DMS53 (cell line): ENCODE results near the gene EGF.
A peak's percentile ranks its signal among the peaks of the same experiment; 100 is the strongest.

ENCODE experiments used
- DNase-seq: peaks from one replicate; lab custom pipeline; 2025; lab: John Stamatoyannopoulos, UW

EGF gene

DNA sequence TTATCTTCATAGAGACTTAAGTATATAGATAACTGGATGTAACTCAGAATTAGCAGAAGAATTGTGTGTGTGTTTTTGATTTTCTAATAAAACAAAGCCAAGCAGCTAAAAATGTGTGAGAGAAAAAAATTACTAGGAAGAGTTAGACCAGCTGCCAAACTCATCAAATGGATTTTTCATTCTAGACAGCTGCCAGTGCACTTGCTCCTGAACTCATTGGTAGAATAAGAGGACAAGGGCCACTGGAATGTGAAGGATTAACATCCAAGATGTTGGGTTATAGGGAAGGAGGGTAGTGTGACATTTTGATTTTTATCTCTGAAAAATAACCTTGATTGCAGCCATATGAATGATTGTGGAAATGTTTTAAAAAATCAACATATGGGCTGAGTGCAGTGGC is 49.7 kb downstream of the EGF start:
- no peak for DNase-seq

DNA sequence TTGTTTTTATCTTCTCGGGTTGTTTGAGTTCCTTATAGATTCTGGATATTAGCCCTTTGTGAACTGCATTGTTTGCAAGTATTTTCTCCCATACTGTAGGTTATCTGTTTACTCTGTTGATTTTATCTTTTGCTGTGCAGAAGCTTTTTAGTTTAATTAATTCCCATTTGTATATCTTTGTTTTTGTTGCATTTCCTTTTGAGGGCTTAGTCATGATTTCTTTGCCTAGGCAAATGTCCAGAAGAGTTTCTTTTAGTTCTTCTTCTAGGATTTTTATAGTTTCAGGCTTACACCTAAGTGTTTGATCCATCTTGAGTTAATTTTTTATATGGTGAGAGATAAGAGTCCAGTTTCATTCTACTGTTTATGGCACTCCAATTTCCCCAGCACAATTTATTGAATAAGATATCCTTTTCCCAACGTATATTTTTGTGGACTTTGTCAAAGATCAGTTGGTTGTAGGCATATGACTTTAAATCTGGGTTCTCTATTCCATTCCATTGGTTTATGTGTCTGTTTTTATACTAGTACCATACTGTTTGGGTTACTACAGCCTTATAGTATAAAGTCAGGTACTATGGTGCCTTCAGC is 54.3 kb downstream of the EGF start:
- DNase-seq: no peak

DNA sequence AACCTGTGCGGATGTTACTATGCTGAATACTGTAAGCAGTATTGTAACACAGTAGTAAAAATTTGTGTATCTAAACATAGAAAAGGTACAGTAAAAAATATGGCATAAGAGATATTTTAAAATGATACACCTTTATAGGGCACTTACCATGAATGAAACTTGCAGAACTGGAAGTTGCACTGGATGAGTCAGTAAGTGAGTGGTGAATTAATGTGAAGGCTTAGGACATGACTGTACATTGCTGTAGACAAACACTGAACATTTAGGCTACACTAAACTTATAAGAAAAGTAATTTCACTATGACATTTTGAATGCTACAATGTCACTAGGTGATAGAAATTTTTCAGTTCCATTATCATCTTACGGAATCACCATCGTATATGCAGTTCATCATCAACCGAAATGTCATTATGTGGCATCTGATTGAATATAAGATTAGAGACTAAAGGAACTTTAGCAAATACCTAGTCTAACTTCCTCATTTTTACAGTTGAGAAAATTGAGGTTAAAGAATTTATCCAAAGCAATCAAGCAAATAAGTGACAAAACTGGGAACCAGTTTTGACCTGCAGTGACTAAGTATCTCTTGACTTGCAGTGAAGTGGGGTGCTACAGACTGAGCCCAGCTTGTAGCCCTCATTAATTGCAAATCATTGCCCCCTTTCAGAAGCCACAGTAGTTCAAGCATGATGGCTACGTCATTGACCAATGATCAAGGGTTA is 55.3 kb downstream of the EGF start:
- DNase-seq: peak; percentile 14

DNA sequence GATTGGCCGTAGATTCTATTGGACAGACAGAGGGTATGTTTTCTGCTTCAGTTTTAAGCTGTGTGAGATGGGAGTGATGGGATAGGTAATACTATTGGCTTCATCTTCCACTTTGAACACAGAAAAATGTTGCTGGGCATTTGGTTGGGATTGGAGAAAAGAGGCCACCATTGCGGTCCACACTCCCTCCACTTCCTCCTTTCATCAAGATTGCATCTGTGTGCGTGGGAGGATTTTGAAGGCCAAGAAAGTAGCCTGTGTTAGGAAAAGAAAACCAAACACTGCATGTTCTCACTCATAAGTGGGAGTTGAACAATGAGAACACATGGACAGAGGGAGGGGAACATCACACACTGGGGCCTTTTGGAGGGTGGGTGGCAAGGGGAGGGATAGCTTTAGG is 56.4 kb downstream of the EGF start:
- DNase-seq: no peak

DNA sequence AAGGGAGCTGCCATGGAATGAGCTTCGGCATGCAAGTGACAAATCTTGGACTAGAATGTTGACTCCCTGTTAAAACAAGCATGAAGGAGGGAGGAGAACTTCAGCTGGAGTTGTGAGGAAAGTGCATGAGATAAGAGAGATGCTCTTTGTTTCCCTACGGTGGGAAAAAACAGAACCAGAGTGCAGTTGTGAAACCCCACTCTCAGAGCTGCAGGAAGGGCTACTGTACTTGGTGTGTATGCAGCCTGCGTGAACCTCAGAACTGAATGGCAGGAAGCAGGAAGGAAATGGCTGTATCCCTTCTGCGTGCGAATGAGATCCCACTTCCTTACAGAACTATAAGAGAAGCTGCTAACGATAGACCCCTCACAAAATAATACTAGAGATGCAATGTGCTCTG is 57.2 kb downstream of the EGF start:
- no peak for DNase-seq

DNA sequence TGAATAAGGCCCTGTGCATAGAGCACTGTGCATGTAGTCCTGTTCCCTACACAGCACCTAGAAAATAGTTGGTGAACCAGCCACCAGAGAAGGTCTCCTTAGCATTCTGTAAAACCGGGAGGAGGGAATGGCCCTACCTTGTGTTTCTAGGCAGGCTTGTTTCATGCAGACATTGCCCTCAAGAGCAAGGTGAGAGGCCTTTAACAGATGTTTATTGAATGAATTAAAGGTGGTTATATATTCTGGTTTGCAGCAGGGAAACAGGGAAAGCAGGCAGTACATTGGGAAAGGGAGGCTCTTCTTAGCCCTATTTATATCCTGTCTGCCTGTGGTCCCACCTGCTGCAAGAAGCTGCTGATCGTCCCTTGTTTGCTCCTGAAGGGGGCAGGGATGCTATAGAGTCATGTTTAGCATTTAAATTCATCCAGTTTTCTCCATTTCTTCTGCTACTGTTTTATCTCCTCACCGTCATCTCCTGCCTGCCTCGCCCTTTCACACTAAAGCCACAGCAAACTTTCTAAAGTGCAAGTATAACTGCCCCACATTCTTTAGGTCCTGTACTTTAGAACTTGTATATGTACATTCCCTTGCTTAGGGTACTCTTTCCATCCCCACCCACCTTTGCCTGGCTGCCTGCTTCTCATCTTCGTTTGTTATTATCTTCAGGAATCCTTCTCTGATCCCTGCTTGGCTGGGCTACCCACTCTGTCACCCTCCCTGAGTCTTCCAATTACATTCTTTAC is 60.3 kb downstream of the EGF start:
- DNase-seq: peak; percentile 6

DNA sequence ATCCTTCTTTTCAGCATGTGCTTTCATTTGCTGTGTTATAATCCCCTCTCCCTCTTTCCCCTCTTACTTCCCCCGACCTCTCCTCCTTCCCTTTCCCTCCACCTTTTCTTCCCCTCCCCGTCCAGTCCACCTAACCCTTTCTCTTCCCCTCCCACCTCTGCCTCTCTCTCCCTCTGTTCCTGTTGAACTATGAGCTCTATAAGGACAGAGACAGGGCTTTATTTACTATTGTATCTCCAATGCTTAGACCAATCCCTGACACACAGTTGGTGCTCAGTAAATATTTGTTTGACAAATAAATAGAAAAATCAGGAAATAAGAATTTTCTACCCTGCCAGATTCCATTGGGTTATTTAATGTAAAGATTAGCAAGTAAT is 60.8 kb downstream of the EGF start:
- DNase-seq: peak; percentile 34

DNA sequence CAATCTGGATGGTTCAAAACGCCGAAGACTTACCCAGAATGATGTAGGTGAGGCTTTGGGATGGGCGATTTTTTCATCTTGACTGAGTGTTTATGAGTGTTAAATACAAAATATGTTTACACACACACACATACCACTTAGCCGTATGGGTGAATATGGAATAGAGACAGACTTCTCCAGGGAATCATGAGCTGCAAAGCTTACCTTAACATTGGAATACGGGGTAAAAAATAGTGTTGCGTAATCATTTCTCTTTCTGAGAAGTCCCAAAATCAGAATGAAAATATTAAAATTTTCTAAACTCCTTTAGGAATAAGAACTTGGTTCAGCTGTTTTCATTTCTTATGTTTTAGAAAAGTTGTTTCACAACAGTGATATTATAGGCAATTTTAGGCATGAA is 63.5 kb downstream of the EGF start:
- DNase-seq: no peak

DNA sequence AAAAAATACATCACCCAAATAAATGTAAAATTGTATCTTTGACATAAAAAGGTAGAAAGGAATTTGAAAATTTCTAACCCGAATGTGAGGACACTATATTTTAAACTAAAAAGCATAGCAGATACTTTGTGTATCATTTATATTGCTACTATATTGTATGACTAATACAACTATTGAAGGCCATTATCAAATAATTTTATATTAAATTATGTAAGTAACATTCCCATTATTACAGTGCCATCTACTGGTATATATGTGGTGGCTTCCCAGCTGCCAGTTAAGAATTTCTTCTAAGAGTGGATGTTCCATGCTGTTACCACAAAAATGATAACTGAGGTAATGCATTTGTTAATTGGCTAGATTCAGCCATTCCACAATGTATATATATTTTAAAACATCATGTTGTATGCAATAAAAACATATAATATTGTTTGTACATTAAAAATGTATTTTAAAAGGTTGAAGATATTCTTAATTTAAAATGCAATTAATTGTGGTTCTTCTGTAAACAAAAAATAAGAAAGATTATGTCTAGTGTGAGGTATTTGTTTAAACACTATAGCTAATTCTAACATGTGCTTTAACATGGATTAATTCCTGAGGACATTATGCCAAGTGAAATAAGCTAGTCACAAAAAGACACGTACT is 65.3 kb downstream of the EGF start:
- peak; percentile 63 for DNase-seq

DNA sequence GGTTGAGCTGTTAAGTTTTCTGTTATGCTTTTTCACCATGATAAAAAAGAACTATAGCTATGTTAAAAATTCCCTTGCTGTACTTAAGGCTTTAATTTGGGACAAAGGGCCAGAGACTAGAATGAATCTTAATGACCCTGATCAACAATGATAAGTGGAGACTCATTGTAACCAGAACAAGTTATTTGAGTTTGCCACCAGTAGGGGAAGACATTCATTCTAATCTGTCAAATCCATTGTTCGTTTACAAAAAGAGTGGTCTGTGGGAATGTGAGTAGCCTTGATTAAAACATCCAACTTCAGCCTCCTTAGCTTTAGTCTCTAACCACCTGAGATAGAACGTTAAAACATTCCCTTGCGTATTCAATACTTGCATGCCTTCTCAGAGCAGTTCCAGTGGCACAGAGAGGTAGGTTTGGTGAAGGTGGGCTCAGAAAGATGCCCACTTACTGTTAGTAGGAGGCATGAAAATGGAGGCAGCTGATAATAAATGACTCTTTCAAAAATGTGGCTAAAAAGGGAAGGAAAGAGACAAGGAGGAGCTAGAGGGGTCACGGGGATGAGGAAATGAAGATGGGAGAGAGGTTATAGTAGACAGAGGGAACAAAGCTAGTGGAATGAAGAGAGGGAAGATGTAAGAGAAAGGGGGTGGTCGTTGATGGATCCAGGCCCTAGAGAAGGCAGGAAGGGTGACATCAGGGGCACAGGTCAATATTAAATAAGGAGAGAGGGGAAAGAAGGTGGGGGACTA is 66.2 kb downstream of the EGF start:
- DNase-seq: no peak

DNA sequence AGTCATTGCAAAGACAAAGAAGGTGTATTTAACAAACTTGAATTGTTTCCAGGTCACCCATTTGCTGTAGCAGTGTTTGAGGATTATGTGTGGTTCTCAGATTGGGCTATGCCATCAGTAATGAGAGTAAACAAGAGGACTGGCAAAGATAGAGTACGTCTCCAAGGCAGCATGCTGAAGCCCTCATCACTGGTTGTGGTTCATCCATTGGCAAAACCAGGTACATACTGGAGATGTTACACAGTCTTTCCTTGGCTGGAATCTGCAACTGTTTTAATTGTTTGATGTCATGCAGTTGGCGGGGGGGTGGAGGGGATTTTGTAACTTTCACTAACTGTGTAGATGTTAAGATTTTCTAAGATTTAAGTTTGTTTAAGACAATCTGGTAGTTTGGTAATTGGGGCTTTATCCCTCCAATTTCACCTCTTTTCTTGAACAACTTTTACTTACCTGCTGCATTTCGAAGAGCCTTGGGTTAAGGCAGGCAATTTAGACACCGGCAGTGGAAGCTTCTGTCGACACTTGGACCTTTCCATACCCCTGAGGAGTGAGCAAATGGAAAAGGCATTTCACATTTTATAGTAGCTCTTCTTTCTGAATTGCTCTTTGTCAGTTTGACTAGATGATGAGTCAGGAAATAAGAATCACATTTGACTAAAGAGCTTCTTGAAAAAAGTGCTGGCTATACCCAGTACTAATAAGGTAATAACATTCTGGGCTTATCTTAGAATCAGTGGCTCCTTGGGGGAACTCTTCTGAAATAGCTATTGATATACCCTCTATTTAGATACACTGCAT is 67.4 kb downstream of the EGF start:
- no peak for DNase-seq

DNA sequence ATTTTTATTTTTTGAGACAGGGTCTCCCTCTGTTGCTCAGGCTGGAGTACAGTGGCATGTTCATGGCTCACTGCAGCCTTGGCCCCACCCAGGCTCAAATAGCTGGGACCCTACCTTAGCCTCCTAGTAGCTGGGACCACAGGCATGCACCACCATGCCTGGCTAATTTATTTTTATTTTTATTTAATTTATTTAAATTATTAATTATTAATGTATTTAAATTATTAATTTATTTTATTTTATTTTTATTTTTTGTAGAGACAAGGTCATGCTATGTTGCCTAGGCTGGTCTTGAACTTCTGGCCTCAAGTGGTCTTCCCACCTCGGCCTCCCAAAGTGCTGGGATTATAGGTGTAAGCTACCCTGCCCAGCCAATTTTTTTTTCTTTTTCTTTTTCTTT is 69.3 kb downstream of the EGF start:
- no peak for DNase-seq

DNA sequence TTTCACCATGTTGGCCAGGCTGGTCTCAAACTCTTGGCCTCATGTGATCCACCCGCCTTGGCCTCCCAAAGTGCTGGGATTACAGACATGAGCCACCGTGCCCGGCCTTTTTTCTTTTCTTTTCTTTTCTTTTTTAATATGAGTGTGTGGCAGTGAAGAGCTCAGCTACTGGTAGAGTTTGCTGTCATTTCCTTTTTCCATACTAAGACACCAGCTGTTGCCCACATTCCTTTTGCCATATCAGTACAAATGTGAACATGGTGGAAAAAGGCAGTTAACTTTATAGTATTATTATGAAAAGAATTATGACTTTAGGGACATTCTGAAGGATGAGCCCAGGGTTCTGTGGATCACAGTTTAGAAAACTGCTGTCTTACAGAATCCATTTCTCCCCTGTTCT is 69.8 kb downstream of the EGF start:
- no peak for DNase-seq

DNA sequence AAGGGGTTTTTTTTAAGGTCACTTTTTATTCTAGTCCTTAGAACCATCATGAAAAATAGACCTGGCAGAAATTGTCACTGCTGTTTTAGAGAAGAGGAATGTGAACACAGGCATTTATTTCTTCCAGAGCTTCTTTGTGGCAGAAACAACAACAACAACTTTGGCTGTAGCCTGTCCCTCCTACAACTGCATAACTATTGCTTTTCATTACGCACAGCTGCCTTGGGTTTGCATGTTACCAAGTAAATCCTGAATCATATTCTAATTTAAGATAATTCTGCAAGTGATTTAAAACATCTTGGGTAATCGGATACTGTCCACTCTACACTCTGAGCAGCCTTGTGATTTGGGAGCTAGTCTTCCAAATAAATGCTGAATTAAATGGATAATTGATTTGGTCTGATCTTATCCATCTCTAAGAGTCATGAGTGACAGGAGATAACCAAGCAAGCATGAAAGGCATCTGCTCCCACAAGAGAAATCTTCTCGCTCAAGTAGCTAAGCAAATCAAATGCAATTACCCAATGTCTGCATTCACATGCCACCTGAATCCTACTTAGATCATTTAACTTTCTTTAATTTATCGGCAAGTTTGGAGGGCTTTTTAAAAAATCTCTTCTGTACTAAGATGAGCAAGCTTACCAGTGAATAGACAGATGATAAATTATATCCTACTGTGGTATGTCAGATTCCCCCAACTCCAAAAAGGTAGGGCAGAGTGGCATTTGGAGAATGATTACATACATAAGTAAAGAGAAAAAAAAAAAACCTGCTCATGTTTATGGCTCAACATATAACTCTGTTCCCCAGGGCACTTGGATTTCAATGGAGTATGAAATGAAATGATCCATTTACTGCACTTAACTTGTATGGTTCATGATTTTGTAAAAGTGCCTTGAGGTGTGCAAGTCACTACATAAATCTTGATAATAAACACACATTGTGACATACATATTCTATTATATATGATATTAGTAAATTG is 73.6 kb downstream of the EGF start:
- DNase-seq: peak; percentile 27

DNA sequence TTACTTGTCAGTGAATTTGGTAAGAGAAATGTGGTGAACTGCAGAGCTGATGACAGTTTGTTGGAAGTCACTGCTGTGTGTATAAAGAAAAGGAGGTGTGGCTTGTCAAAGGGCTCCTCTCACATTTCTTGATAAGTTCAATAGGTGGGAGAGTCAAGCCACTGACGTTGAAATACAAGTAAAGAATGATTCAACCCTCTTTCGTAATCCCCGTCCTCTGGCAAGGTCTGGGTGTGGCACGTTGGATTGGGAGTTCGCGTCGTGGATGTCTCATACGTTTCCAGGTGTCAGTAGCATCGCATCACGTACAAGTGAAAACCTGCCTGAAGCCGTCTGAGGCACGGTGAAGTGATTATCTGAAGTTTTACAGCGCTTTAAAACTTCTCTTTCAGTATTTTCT is 76.4 kb downstream of the EGF start:
- no peak for DNase-seq

DNA sequence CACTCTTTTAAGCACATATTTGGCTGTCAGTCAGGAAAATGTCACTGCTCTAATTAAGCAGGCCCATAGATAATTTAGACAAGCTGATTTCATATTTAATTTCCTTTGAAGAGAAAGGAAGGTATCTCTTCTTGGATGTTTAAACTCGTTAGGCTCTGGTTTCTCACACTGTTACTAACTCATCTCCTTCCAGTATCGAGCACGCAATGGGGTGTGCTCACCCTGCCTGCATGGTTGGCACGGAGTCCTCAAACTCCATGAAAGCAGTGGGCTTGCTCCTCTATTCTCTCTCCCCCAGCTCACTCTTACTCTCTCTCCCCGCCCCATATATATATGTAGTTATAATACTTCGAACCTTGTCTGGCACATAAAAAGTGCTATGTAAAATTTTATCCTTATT is 76.9 kb downstream of the EGF start:
- no peak for DNase-seq

DNA sequence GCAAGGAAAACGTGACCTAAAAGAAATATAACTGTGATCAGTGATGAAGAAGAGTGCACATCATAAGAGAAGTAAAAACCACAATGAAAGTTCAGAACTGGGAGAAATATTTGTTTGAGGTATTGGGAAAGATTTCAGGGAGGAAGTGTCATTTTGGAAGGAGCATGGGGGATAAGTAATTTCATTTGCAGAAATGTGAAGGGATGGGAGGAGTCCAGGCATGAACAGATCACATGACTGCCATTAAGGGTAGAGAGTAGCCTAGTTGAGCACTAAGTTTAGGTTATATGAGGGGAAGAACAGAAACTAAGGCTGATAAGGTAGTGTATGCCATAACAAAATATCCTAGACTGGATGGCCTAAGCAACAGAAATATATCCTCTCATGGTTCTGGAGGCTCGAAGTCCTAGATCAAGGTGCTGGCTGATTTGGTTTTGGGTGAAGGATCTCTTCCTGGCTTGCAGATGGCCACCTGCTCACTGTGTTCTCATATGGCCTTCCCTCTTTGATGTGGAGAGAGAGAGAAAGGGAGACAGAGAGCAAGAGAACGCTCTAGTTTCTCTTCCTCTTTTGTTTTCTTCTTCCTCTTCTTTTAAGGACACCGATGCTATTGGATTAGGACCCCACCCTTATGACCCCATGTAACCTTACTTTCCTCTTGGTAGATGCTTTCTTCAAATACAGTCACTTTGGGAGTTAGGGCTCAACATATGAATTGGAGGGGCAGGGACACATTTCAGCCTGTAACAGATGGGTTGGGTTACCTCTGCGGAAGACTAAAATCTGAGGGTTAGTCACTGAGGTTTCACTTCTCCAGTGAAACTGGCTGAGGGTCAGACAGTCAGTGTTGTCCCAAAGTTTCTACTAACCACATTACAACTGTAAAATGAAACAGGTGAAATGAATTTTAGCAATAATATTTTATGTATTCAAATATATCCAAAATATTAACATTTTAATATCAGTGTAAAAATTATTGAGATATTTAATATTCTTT is 77.9 kb downstream of the EGF start:
- DNase-seq: no peak

DNA sequence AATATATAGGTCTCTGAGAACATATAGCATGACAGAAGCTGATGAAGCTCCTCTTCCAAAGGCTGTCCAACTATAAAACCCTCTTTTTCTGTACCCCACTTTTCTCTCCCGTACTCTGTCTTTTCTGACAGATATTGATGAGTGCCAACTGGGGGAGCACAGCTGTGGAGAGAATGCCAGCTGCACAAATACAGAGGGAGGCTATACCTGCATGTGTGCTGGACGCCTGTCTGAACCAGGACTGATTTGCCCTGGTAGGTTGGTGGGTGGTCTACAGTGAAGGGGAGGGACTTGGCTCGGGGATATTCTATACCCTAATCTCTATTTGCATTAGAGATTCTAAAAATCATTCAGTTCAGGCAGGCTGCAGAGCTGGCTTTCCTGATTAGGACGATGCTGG is 80.4 kb downstream of the EGF start:
- DNase-seq: no peak

DNA sequence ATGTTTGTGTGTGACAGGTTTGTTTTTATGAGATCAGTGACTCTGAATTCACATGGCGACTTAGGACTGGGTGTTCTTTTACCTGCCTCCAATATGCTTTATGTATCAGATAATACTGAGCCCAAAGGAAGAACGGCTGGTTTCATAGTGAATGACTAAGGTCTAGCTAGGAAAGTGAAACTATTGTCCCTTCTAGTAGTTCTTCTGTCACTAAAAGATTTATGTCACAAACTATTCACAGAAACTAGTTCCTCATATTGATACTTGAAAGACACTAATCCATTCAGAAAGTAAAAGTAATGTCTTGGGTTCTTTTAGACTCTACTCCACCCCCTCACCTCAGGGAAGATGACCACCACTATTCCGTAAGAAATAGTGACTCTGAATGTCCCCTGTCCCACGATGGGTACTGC is 81.7 kb downstream of the EGF start:
- DNase-seq: no peak
